HG02938 (cell line): Measurements from ENCODE around the gene TBL1XR1.

Experiments
- ATAC-seq: cut with Tn5 transposase; IDR thresholded peaks from one replicate; pipeline ENCODE4 v1.9.1; 2021; ENCODE audit warnings: mild to moderate bottlenecking, moderate library complexity; ENCODE audit not compliant: unreplicated experiment

The TBL1XR1 gene

GRCh38 chr3:177114253-177114652 is 83.0 kb downstream of the TBL1XR1 start:
- ATAC-seq = no peak

- ATAC-seq = peak; percentile 51
Measured at GRCh38 chr3:177111541-177111949, 85.7 kb downstream of the TBL1XR1 start.

- ATAC-seq = no peak
Measured at GRCh38 chr3:177110895-177111294, 86.4 kb downstream of the TBL1XR1 start.

- ATAC-seq = no peak
Measured at GRCh38 chr3:177110386-177110785, 86.9 kb downstream of the TBL1XR1 start.

GRCh38 chr3:177109688-177110330 is 87.5 kb downstream of the TBL1XR1 start:
- ATAC-seq = no peak

- no peak for ATAC-seq
Measured at GRCh38 chr3:177108648-177109047, 88.6 kb downstream of the TBL1XR1 start.

- ATAC-seq = no peak
Measured at GRCh38 chr3:177107461-177108239, 89.6 kb downstream of the TBL1XR1 start.

GRCh38 chr3:177106594-177106993 is 90.7 kb downstream of the TBL1XR1 start:
- ATAC-seq = no peak

GRCh38 chr3:177106184-177106583 is 91.1 kb downstream of the TBL1XR1 start:
- no peak for ATAC-seq

GRCh38 chr3:177105623-177106022 is 91.7 kb downstream of the TBL1XR1 start:
- no peak for ATAC-seq

- no peak for ATAC-seq
Measured at GRCh38 chr3:177104299-177104992, 92.8 kb downstream of the TBL1XR1 start.

GRCh38 chr3:177102553-177102952 is 94.7 kb downstream of the TBL1XR1 start:
- no peak for ATAC-seq

GRCh38 chr3:177098551-177098950 is 98.7 kb downstream of the TBL1XR1 start:
- ATAC-seq = no peak

GRCh38 chr3:177096615-177097014 is 100.7 kb downstream of the TBL1XR1 start:
- no peak for ATAC-seq

GRCh38 chr3:177093966-177094365 is 103.3 kb downstream of the TBL1XR1 start:
- no peak for ATAC-seq

GRCh38 chr3:177089901-177090300 is 107.4 kb downstream of the TBL1XR1 start:
- no peak for ATAC-seq

GRCh38 chr3:177089110-177089509 is 108.2 kb downstream of the TBL1XR1 start:
- ATAC-seq = no peak

- no peak for ATAC-seq
Measured at GRCh38 chr3:177085794-177086193, 111.5 kb downstream of the TBL1XR1 start.

- ATAC-seq = no peak
Measured at GRCh38 chr3:177084616-177085015, 112.7 kb downstream of the TBL1XR1 start.

- ATAC-seq = no peak
Measured at GRCh38 chr3:177080122-177080521, 117.2 kb downstream of the TBL1XR1 start.

- ATAC-seq = no peak
Measured at GRCh38 chr3:177079684-177080083, 117.6 kb downstream of the TBL1XR1 start.
